GM11168 (cell line): ENCODE measurements around the gene SNX30.

Source experiments
- in situ Hi-C: fragments of 300-500 bp; cut with MboI; formaldehyde crosslinking; loops from one replicate; pipeline ENCODE4 v1.12.0; 2022; ENCODE audit warnings: low sequenced_read_pairs; ENCODE audit not compliant: unreplicated experiment

SNX30 gene

GRCh38 chr9:112869041-112869529, 118.5 kb downstream of the SNX30 start:
- in situ Hi-C loops = no loop called here

- in situ Hi-C loops = no loop called here
Measured at GRCh38 chr9:112869917-112870316, 119.4 kb downstream of the SNX30 start.

- in situ Hi-C loops = no loop called here
Measured at GRCh38 chr9:112870556-112870955, 120.0 kb downstream of the SNX30 start.

DNA sequence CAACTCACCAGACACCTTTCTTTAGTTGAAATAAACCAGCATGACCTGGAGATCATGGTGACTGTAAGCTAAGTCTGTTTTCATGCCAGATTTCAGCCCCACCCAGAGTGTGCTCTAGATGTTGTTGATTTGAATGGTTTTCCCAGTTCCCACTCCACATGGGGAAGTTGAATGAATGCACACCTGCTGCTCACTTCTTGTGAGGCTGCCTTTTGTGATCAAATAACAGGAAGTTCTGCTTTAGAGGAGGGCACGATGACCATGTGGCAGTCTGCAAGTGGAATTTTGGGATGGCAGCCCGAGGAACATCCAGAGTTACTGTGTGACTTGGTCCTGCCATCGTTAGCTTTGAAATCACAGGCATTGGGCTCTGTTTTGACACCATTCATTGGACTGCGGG, 121.5 kb downstream of the SNX30 start:
- in situ Hi-C loops = no loop called here

DNA sequence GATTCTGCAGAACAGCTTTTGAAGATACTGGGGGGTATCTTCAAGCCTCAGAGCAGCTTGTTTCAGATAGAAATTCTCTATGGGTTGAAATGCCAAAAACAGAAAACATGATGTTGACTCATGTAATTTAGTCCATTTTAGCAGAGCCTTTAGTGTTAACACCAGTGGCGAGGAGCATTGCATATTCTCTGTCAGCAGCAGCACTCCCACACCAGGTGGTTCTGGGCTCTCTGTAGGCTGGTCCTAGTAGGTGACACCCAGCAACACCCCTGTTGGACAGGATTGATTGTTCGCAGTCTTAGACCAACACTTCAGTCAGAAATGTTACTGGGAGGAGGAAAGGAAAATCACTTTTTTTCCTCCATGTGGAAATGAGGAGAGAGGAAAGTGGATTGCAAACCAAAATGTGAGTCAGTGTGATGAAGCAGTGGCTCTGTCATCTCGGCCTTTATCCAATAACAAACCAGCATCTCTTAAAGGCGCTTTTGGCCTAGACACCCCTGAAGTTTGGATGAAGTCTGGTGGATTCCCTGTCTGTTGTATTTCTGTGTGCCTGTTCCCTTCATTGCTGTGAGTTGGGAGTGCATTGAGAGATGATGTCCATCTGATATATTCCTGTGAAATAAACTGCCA, 123.3 kb downstream of the SNX30 start:
- in situ Hi-C loops = no loop called here

DNA sequence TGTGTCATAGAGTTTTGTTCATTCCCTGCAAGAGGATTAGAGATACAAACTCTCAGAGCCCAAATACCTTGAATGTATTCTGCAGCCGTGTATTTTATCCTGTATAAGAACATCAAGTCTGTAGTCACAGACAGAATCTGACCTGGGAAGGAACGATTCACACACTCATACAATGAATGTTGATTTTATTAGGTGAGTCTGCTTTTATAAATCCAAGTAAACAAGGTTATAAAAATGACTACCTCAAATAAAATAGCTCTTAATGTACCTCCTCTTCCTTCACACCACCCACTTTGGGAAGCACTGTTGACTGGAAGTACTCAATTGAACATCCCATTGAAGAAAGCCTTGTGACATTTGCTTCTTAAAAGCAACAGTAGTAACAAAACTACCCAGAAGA, 128.2 kb downstream of the SNX30 start:
- in situ Hi-C loops = no loop called here

- in situ Hi-C loops = no loop called here
Measured at GRCh38 chr9:112880650-112881049, 130.1 kb downstream of the SNX30 start.

GRCh38 chr9:112881331-112881730, 130.8 kb downstream of the SNX30 start:
- in situ Hi-C loops = no loop called here

- in situ Hi-C loops = no loop called here
Measured at GRCh38 chr9:112884101-112884500, 133.5 kb downstream of the SNX30 start.

GRCh38 chr9:112884721-112885120, 134.2 kb downstream of the SNX30 start:
- in situ Hi-C loops = no loop called here

DNA sequence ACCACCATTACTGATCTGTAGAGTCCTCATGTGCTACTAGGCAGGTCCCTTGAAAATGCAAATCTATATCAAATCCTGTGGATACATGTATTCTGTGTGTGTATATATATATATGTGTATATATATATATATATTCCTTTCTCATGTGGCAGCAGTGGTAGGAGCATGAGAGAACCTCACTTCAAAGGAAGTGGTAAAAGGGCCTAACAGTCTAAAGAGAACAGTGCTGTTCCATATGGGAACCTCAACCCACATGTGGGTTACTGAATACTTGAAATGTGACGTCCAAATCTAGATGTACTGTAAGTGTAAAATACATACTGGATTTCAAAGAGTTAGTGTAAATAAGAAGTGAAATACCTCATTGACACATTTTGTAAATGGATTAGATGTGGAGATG, 134.8 kb downstream of the SNX30 start:
- in situ Hi-C loops = no loop called here

DNA sequence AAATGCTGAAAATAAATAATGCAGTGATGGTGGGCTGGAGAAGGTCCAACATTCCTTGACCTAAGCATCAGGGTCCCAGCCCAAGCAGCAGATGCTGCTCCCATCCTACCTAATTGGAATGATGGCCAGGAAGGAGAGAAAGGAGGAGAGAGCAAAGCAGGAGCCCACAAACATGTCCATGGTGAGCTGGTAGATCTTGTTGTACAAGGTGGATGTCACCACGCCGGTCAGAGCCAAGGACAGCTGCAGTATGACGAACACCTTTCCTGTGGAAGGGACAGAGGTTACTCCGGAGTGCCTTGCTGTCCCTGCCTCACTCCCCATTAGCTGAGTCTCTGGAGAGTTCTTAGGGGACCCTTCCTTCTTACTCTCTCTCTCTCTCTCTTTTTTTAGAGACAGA, 135.8 kb downstream of the SNX30 start:
- in situ Hi-C loops = no loop called here

- in situ Hi-C loops = no loop called here
Measured at GRCh38 chr9:112887381-112887780, 136.8 kb downstream of the SNX30 start.

- in situ Hi-C loops = no loop called here
Measured at GRCh38 chr9:112890106-112891081, 139.8 kb downstream of the SNX30 start, which contains the start of gene SLC46A2. Gene SLC46A2 (minus strand): TSS chr9:112890876. CDS start chr9:112890681, 195 bp downstream.

GRCh38 chr9:112891521-112891920, 141.0 kb downstream of the SNX30 start:
- in situ Hi-C loops = no loop called here

DNA sequence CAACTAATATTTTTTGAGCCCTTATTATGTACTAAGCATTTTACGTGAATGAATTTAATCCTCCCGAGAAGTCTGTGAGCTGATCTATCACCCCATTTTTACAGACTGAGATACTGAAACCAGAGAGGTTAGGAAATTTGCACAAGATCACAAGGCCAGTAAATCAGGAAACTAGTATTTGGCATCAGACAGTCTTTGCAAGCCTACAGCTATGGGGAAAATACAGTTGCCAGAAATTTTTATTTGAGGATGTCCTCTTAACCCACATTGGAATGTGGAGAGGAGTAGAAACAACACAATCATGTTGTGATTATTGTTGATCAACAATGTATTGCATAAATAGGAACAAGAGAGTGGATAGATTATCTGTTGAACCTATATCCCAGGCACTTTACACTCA, 142.4 kb downstream of the SNX30 start:
- in situ Hi-C loops = no loop called here

DNA sequence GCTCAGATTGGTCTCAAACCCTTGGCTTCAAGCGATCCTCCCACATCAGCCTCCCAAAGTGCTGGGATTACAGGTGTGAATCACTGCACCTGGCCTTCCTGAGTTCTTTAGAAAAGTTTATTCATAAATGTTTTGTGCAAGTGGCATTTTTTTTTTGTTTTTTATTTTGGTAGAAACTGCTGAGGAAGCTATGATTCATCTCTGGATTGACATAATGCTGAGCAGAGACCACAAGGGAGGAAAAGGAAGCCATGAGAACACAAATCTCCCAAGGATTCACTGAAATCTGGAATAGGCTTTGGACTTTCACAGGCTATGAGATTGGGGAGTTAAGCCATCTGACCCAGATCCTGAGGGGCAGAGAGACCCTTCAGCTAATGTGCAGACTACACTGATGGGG, 143.5 kb downstream of the SNX30 start:
- in situ Hi-C loops = no loop called here

- in situ Hi-C loops = loop anchor here (5.0 kb wide), 1 partner anchor 42 kb away; no protein-coding TSS in a partner anchor
Measured at GRCh38 chr9:112894699-112895098, 144.1 kb downstream of the SNX30 start.

GRCh38 chr9:112896131-112896530, 145.6 kb downstream of the SNX30 start:
- in situ Hi-C loops = loop anchor here (5.0 kb wide), 1 partner anchor 44 kb away; no protein-coding TSS in a partner anchor

DNA sequence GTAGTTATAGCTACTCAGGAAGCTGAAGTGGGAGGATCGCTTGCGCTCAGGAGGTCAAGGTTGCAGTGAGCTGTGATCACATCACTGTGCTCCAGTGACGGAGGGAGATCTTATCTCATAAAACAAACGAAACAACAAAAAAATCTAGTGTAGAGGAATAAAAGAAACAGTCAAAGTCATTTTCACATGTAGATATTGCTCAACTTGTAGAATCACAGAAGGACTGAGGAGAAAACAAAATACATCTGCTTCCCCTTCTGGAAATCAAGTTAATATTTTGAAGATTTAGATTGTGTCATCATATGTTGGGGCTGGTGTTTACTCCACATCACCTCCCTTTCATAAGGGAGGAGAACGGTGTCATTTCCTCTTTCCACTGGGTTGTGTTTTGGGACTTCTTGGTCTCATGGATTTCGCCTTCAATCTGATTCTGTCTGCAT, 148.3 kb downstream of the SNX30 start:
- in situ Hi-C loops = loop anchor here (5.0 kb wide), 1 partner anchor 47 kb away; no protein-coding TSS in a partner anchor

DNA sequence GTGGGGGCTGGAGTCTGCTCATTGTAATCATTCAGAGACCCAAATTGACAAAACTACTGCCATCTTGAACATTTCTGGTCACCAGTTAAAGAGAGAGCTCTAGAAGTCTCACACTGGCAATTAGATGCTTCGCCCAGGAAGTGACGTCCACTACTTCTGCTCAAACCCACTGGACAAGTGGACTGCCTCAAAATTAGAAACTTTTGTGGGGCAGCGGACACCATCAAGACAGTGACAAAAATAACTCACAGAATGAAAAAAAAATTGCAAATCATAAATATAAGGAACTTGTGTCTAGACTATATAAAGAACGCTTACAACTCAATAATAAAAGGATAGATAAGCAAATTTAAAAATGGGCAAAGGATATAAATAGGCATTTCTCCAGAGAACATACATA, 149.9 kb downstream of the SNX30 start:
- in situ Hi-C loops = no loop called here
